HG02885 (cell line): ENCODE results near the gene FMNL3.
A peak's percentile ranks its signal among the peaks of the same experiment; 100 is the strongest.

Source experiments
- ATAC-seq: cut with Tn5 transposase; IDR thresholded peaks from one replicate; pipeline ENCODE4 v1.9.1; 2021; ENCODE audit warnings: mild to moderate bottlenecking; ENCODE audit not compliant: unreplicated experiment, poor library complexity

FMNL3 gene

GRCh38 chr12:49655595-49656236 lies 51.5 kb downstream of the FMNL3 start:
- ATAC-seq: no peak

GRCh38 chr12:49654715-49655114 lies 52.5 kb downstream of the FMNL3 start:
- ATAC-seq: no peak

- ATAC-seq: no peak
Observed at GRCh38 chr12:49652921-49653520, 54.2 kb downstream of the FMNL3 start.

- ATAC-seq: no peak
Observed at GRCh38 chr12:49651855-49652254, 55.4 kb downstream of the FMNL3 start.

GRCh38 chr12:49649892-49650291 lies 57.3 kb downstream of the FMNL3 start:
- no peak for ATAC-seq

- ATAC-seq: no peak
Observed at GRCh38 chr12:49649445-49649844, 57.8 kb downstream of the FMNL3 start.

GRCh38 chr12:49648712-49649003 lies 58.5 kb downstream of the FMNL3 start:
- ATAC-seq: no peak

GRCh38 chr12:49647827-49648711 lies 59.1 kb downstream of the FMNL3 start:
- ATAC-seq: no peak

- ATAC-seq: no peak
Observed at GRCh38 chr12:49646871-49647654, 60.1 kb downstream of the FMNL3 start.

- no peak for ATAC-seq
Observed at GRCh38 chr12:49646331-49646830, 60.8 kb downstream of the FMNL3 start.

- no peak for ATAC-seq
Observed at GRCh38 chr12:49645146-49646039, 61.8 kb downstream of the FMNL3 start.

- peak; percentile 43 for ATAC-seq
Observed at GRCh38 chr12:49644620-49644994, 62.6 kb downstream of the FMNL3 start.

GRCh38 chr12:49643961-49644619 lies 63.1 kb downstream of the FMNL3 start:
- no peak for ATAC-seq

GRCh38 chr12:49643135-49643534 lies 64.1 kb downstream of the FMNL3 start:
- no peak for ATAC-seq

- ATAC-seq: no peak
Observed at GRCh38 chr12:49642370-49642802, 64.8 kb downstream of the FMNL3 start.

- ATAC-seq: no peak
Observed at GRCh38 chr12:49641748-49642369, 65.3 kb downstream of the FMNL3 start.

- ATAC-seq: peak; percentile 57
Observed at GRCh38 chr12:49636979-49637755, 70.0 kb downstream of the FMNL3 start.

- ATAC-seq: no peak
Observed at GRCh38 chr12:49636574-49636973, 70.6 kb downstream of the FMNL3 start.
